Stimulated activated naive CD8-positive, alpha-beta T cell treated with anti-CD3 and anti-CD28 coated beads, Interleukin-15, Interleukin-2, amounts not matched to agents 100 ng/mL and 50 ng/mL, for 24 hours (primary cell): ENCODE measurements around the gene TLL1.

Source experiments
- H3K27ac Mint-ChIP-seq: one replicate; pipeline ENCODE4 v1.8.0; 2021; ENCODE audit warnings: mild to moderate bottlenecking, mixed read lengths
- H3K27me3 Mint-ChIP-seq: one replicate; pipeline ENCODE4 v1.8.0; 2021; ENCODE audit warnings: mixed read lengths
- H3K36me3 Mint-ChIP-seq: one replicate; pipeline ENCODE4 v1.8.0; 2021; ENCODE audit warnings: low read depth, mixed read lengths
- H3K4me1 Mint-ChIP-seq: one replicate; pipeline ENCODE4 v1.8.0; 2021; ENCODE audit warnings: low read depth, mixed read lengths
- H3K4me3 Mint-ChIP-seq: one replicate; pipeline ENCODE4 v1.8.0; 2021; ENCODE audit warnings: mild to moderate bottlenecking, mixed read lengths
- H3K9me3 Mint-ChIP-seq: one replicate; pipeline ENCODE4 v1.8.0; 2021; ENCODE audit warnings: mixed read lengths

TLL1 gene

GRCh38 chr4:165872461-165873297, at the start of gene TLL1:
Gene TLL1, plus strand, starts transcription at chr4:165873237. Its CDS starts 668 bp downstream, at chr4:165873905.
- Mint-ChIP-seq H3K27ac (no peak within 1 kb of the TSS), H3K4me3 (no peak within 1 kb of the TSS), H3K4me1 (no peaks in the 10 kb centered on the region), H3K36me3 (no peaks in the 10 kb centered on the region), H3K9me3 (no peaks in the 10 kb centered on the region), H3K27me3 (peaks cover 51% of the 10 kb centered on the region)

- H3K27me3 Mint-ChIP-seq: no peaks in the 10 kb centered on the region
Observed at GRCh38 chr4:165826166-165826565, 46.9 kb upstream of the TLL1 start.

GRCh38 chr4:165827018-165827417, 46.0 kb upstream of the TLL1 start:
- no peaks in the 10 kb centered on the region for H3K9me3 Mint-ChIP-seq
- no peaks in the 10 kb centered on the region for H3K4me1 Mint-ChIP-seq
- H3K27ac Mint-ChIP-seq: no peak overlapping the region
- H3K4me3 Mint-ChIP-seq: no peak overlapping the region
- H3K36me3 Mint-ChIP-seq: no peaks in the 10 kb centered on the region
- no peaks in the 10 kb centered on the region for H3K27me3 Mint-ChIP-seq

More at GRCh38 chr4:165826166-165826565, 46.9 kb upstream of the TLL1 start:
- Mint-ChIP-seq H3K4me3 (no peak overlapping the region), H3K36me3 (no peaks in the 10 kb centered on the region), H3K27ac (no peak overlapping the region), H3K9me3 (no peaks in the 10 kb centered on the region), H3K4me1 (no peaks in the 10 kb centered on the region)

GRCh38 chr4:165828928-165829327, 44.1 kb upstream of the TLL1 start:
- Mint-ChIP-seq H3K9me3 (no peaks in the 10 kb centered on the region), H3K4me3 (no peak overlapping the region), H3K27me3 (no peaks in the 10 kb centered on the region), H3K4me1 (no peaks in the 10 kb centered on the region), H3K36me3 (no peaks in the 10 kb centered on the region), H3K27ac (no peak overlapping the region)

GRCh38 chr4:165834116-165834515, 38.9 kb upstream of the TLL1 start:
- H3K4me1 Mint-ChIP-seq: no peaks in the 10 kb centered on the region
- no peak overlapping the region for H3K27ac Mint-ChIP-seq
- no peaks in the 10 kb centered on the region for H3K9me3 Mint-ChIP-seq
- no peaks in the 10 kb centered on the region for H3K36me3 Mint-ChIP-seq
- no peak overlapping the region for H3K4me3 Mint-ChIP-seq
- no peaks in the 10 kb centered on the region for H3K27me3 Mint-ChIP-seq

GRCh38 chr4:165838575-165838974, 34.5 kb upstream of the TLL1 start:
- Mint-ChIP-seq H3K36me3 (no peaks in the 10 kb centered on the region), H3K9me3 (no peaks in the 10 kb centered on the region), H3K27ac (no peak overlapping the region), H3K4me3 (no peak overlapping the region), H3K4me1 (no peaks in the 10 kb centered on the region), H3K27me3 (no peaks in the 10 kb centered on the region)

GRCh38 chr4:165839615-165840333, 33.3 kb upstream of the TLL1 start:
- no peak overlapping the region for H3K27ac Mint-ChIP-seq
- no peaks in the 10 kb centered on the region for H3K4me1 Mint-ChIP-seq
- no peak overlapping the region for H3K4me3 Mint-ChIP-seq
- no peaks in the 10 kb centered on the region for H3K36me3 Mint-ChIP-seq
- no peaks in the 10 kb centered on the region for H3K27me3 Mint-ChIP-seq
- no peaks in the 10 kb centered on the region for H3K9me3 Mint-ChIP-seq

- no peaks in the 10 kb centered on the region for H3K4me1 Mint-ChIP-seq
- H3K27ac Mint-ChIP-seq: no peak overlapping the region
- no peaks in the 10 kb centered on the region for H3K36me3 Mint-ChIP-seq
- H3K9me3 Mint-ChIP-seq: no peaks in the 10 kb centered on the region
- H3K27me3 Mint-ChIP-seq: no peaks in the 10 kb centered on the region
- H3K4me3 Mint-ChIP-seq: no peak overlapping the region
Observed at GRCh38 chr4:165842684-165843083, 30.4 kb upstream of the TLL1 start.

- no peaks in the 10 kb centered on the region for H3K9me3 Mint-ChIP-seq
- H3K4me3 Mint-ChIP-seq: no peak overlapping the region
- no peaks in the 10 kb centered on the region for H3K27me3 Mint-ChIP-seq
- H3K4me1 Mint-ChIP-seq: no peaks in the 10 kb centered on the region
- H3K27ac Mint-ChIP-seq: no peak overlapping the region
- H3K36me3 Mint-ChIP-seq: no peaks in the 10 kb centered on the region
Observed at GRCh38 chr4:165844161-165844560, 28.9 kb upstream of the TLL1 start.

GRCh38 chr4:165851256-165851655, 21.8 kb upstream of the TLL1 start:
- no peak overlapping the region for H3K27ac Mint-ChIP-seq
- no peaks in the 10 kb centered on the region for H3K36me3 Mint-ChIP-seq
- H3K9me3 Mint-ChIP-seq: no peaks in the 10 kb centered on the region
- no peaks in the 10 kb centered on the region for H3K4me1 Mint-ChIP-seq
- H3K4me3 Mint-ChIP-seq: no peak overlapping the region
- no peaks in the 10 kb centered on the region for H3K27me3 Mint-ChIP-seq

GRCh38 chr4:165855191-165855590, 17.8 kb upstream of the TLL1 start:
- Mint-ChIP-seq H3K4me3 (no peak overlapping the region), H3K27me3 (no peaks in the 10 kb centered on the region), H3K36me3 (no peaks in the 10 kb centered on the region), H3K4me1 (no peaks in the 10 kb centered on the region), H3K27ac (no peak overlapping the region), H3K9me3 (no peaks in the 10 kb centered on the region)

- no peaks in the 10 kb centered on the region for H3K27me3 Mint-ChIP-seq
- H3K27ac Mint-ChIP-seq: no peak overlapping the region
- no peaks in the 10 kb centered on the region for H3K36me3 Mint-ChIP-seq
- no peak overlapping the region for H3K4me3 Mint-ChIP-seq
- no peaks in the 10 kb centered on the region for H3K4me1 Mint-ChIP-seq
- H3K9me3 Mint-ChIP-seq: no peaks in the 10 kb centered on the region
Observed at GRCh38 chr4:165861363-165861762, 11.7 kb upstream of the TLL1 start.

- Mint-ChIP-seq H3K4me1 (no peaks in the 10 kb centered on the region), H3K4me3 (no peak overlapping the region), H3K27me3 (no peaks in the 10 kb centered on the region), H3K9me3 (no peaks in the 10 kb centered on the region), H3K27ac (no peak overlapping the region), H3K36me3 (no peaks in the 10 kb centered on the region)
Observed at GRCh38 chr4:165864271-165864670, 8.8 kb upstream of the TLL1 start.

- H3K27ac Mint-ChIP-seq: no peak overlapping the region
- H3K36me3 Mint-ChIP-seq: no peaks in the 10 kb centered on the region
- H3K27me3 Mint-ChIP-seq: no peaks in the 10 kb centered on the region
Observed at GRCh38 chr4:165866019-165866650, 6.9 kb upstream of the TLL1 start.

GRCh38 chr4:165867961-165868360, 5.1 kb upstream of the TLL1 start:
- H3K4me1 Mint-ChIP-seq: no peaks in the 10 kb centered on the region
- peaks cover 18% of the 10 kb centered on the region for H3K27me3 Mint-ChIP-seq
- H3K27ac Mint-ChIP-seq: no peak overlapping the region
- H3K9me3 Mint-ChIP-seq: no peaks in the 10 kb centered on the region
- H3K4me3 Mint-ChIP-seq: no peak overlapping the region
- H3K36me3 Mint-ChIP-seq: no peaks in the 10 kb centered on the region

More at GRCh38 chr4:165866019-165866650, 6.9 kb upstream of the TLL1 start:
- Mint-ChIP-seq H3K9me3 (no peaks in the 10 kb centered on the region), H3K4me3 (no peak overlapping the region), H3K4me1 (no peaks in the 10 kb centered on the region)
